Measurements from ENCODE around the gene SCPEP1.
"Not testable (repeated sequence)": the region's sequence is repeated elsewhere in the genome, so short reads cannot be mapped to it uniquely, and the experiment has no call there.

Gene SCPEP1, protein sequence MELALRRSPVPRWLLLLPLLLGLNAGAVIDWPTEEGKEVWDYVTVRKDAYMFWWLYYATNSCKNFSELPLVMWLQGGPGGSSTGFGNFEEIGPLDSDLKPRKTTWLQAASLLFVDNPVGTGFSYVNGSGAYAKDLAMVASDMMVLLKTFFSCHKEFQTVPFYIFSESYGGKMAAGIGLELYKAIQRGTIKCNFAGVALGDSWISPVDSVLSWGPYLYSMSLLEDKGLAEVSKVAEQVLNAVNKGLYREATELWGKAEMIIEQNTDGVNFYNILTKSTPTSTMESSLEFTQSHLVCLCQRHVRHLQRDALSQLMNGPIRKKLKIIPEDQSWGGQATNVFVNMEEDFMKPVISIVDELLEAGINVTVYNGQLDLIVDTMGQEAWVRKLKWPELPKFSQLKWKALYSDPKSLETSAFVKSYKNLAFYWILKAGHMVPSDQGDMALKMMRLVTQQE

DNA sequence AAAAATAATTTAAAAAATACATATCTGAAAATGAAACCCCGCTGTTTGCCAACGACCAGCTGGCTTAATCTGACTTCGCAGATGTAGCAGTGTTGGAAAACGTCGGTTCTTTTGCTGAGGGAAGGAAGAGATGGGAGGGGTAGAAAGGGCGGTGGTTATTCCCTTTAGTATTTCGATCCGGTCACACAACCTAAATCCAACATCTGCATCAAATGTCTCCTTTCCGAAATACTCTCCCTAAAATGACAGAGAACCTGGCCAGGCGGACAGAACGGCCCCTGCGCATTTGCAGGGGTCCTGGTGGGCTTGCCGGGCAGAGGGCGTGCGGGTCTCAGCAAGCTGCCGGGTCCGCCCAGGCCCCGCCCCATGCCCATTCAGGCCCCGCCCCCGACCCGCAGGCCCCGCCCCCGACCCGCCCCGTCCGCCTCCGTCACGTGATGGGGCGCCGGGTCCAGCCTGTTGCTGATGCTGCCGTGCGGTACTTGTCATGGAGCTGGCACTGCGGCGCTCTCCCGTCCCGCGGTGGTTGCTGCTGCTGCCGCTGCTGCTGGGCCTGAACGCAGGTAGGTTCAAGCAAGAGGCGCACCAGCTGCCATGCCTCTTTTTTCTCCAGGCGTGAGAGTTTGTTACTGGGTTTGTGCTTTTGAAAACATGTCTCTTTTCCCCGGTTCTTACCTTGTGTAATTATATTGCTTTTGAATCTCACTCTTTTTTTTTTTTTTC is at the start of gene SCPEP1:
Gene SCPEP1 (plus strand): TSS at position 459 of the 723 bp plus-strand sequence. CDS start 29 bp downstream, at position 488.
- no peak for DNase-seq

DNA sequence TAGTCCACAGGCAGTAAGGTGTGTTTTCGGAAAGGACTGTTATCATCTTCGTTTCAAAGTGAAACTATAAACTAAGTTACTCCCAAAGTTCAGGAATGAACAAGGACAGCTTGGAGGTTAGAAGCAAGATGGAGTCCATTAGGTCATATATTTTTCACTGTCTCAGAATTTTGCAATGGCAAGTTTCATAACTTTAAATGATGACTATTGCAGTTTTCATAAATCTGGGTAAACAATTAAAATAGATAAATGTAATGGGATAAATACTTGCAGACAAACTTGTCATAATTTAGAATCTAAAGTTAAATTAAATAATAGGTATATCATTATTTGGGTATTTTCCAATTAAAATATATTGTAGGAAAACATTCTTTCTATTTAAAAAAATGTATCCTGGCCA is 49.3 kb upstream of the SCPEP1 start:
- DNase-seq: no peak

DNA sequence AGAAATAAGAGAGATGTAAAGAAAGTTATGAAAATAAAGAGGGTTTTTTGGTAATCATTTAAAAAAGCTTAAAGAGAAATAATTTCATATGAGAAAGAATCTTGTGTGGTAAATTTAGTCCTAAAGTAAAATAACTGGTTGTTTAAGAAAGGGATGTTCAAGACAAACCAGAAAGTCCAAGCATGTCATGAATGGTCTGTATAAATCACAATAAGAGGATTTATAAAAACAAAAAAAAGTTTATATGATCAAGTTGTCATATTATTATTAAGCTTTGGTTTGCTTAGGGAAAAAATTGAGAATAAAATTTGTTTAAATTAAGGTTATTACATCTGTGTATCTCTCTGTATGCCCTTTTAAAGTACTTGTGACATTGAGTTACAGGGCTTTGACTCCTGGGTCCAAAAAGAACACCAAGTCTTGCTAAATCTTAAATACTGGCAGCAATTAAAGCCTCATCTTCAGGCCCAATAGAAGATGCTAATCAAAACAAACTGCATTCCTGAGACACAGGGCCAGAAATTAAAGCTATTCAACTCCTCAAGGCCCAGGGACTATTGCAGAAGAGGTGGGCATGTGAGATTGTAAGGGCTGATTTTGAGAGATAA is 48.5 kb upstream of the SCPEP1 start:
- DNase-seq: no peak

DNA sequence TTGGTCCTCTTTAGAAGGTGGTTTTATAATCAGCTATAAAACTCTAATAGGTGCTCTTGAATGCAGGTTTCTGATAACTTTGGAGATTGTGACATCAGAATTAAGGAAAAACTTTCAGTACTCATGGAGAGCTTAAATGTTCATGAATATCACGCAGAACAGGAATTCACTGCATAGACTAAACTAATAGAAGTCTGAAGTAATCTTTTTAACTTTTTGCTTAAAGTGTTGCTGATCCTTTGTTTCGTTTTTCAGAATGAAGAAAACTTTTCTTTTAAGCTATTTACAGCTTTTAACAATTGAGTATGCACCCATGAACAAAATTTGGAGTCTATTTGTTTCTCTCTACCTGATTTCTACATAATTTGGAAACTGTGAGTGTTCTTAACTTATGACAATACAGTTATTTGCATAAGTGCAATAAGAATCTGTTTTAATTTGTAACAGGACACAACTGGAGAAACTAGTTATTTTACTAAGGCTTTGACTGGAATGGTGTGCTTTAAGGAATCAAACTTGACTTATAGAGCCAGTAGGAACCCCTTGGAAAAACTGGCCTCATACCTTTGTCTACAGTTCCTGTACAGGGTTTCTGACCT is 47.1 kb upstream of the SCPEP1 start:
- no peak for DNase-seq

DNA sequence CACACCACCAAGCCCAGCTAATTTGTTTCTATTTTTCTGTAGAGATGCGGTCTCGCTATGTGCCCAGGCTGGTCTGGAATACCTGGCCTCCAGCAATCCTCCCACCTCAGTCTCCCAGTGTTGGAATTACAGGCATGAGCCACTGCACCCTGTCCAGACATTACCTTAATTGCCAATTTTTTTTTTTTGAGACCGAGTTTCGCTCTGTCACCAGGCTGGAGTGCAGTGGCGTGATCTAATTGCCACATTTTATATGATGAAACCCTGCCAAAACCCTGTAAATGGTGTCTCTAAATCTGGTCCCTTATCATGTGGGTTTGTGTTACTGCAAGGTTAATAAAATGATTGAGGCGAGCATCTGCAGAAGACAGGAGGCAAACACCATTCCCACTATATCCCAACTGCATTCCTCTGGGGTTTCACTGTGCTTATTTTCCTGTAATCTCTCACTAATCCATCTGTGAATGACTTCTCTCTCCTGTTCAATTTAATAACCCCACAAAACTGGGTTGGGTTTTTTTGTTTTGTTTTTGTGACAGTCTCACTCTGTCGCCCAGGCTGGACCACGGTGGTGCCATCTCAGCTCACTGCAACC is 44.7 kb upstream of the SCPEP1 start:
- DNase-seq: no peak

DNA sequence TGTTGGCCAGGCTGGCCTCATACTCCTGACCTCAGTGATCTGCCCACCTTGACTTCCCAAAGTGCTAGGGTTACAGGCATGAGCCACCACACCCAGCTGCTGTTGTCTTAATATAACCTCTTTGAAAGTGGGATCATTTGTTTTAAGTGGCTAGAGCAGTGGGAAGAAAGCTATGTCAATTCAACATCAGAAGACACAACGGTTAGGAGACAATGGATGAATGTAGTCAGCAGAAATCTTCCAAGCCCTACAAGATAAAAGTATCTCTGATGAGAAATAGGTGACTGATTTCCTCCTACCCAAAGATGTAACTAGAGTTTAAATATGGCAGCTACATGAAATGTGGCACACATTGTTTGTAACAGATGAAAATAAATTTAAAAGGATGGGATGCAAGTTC is 44.1 kb upstream of the SCPEP1 start:
- no peak for DNase-seq

DNA sequence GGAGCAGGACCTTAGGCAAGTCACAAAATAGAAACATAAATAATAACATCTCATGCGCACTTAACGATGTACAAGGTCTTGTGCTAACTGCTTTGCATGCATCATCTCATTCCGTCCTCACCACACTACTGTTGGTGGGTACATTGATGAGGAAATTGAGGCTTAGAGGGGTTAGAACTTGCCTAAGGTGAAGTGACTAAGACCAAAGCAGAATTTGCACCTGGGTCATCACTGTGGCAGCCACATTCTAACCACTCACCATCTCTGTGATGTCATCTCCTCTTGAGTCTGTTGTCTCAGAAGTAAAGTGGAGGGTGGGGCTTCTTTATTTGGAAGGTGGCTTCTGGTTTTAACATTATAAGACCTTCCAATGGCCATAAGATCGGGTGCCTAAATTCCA is 43.7 kb upstream of the SCPEP1 start:
- DNase-seq: no peak

DNA sequence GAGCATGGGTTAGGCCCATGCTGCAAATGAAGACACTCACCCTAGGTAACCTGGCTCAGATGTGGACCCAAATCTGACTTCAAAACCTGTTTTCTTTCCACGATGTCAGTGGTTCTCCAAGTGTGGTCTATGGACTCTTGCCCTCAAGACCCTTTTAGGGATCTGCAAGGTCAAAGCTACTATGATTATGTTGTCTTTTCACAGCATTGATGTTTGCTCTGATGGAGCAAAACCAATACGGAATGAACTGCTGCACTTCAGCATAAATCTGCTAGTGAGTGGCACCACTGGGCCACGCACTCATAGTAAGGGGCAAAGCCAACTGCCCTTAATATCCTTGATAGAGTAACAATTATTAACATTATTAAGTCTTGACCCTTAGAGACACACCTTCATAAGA is 42.5 kb upstream of the SCPEP1 start:
- DNase-seq: no peak

DNA sequence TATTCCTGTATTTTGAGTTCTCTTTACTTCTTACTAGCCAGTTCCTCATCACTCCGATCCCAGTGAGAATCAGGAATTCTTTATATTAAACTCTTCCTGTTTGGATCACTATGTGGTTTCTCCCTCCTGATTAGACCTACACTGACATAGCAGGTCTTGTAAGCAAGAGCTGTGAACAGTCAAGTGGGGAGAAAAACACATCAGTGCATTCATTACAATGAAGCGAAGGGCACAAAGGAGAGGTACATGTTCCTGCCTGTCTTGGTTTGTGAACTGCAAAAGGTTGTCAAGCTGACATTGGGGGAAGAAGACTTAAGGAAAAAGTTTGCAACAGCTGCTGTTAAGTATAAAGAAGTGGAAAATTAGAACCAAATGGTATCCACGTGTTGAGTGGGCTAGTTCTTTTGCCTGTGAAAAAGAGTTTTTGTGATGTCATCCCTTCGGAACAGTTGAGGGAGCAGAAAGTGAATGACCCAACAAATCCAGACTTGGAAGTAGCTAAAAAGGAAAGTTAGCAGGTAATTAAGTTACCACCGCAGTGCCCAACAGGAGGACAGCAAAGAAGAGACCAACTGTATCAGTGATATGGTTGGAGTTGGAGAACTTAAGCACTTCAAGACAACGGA is 41.1 kb upstream of the SCPEP1 start:
- DNase-seq: no peak

DNA sequence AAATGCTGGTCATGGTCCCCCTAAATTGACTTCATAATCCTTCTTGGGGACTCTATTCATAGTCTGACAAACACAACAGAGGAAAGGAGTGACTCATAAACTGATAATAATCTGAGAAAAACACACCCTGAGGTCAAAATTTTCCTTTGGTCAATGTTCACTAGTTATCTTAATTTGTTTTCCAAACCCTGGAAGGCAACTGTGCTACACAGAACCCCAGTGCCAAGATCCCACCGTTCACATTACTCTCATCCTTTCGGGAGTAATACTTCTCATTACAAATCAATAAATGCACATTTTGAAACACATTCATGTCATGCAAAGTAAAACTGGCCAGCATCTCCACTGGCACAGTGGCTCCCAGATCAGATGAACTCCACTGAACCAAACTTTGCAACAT is 40.2 kb upstream of the SCPEP1 start:
- no peak for DNase-seq

DNA sequence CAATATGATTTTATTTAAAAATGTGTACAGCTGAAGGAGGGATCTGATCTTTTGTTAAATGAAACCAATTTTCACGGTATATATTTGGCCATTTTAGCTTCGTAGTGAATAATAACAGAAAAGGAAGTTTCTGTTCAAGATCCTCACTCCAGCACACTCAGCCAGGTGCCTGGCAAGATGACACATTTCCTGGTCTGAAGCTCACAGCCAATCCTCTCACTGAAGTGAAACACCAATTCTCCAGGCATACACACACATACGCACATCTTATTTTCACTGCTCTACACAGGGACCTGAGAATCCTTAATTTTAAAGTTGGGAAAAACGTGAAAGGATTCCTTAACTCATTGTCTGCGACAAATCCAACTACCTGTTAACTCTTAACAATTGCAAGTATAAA is 39.7 kb upstream of the SCPEP1 start:
- DNase-seq: not testable (repeated sequence)

DNA sequence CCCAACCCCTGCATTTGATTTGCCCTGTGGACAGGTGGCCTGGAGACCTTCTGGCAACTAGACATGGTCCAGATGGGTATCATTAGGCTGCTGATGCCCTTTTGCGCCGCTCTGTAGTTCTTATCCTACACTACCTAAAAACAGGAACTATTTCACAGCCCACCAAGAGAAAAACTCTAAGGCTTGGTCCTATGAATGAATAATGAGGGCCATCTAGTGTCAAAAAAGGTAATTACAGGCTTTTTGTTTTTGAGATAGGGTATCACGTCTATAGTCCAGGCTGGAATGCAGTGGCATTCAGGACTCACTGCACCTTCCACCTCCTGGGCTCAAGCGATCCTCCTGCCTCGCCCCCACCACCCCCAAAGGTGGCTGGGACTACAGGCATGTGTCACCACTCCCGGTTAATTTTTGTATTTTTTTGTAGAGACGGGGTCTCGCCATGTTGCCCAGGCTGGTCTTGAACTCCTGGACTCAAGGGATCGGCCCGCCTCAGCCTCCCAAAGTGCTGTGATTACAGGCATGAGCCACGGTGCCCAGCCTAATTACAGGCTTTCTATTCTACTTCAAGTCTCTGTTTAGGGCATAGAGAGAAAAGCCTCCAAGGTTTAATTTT is 38.0 kb upstream of the SCPEP1 start:
- DNase-seq: no peak

DNA sequence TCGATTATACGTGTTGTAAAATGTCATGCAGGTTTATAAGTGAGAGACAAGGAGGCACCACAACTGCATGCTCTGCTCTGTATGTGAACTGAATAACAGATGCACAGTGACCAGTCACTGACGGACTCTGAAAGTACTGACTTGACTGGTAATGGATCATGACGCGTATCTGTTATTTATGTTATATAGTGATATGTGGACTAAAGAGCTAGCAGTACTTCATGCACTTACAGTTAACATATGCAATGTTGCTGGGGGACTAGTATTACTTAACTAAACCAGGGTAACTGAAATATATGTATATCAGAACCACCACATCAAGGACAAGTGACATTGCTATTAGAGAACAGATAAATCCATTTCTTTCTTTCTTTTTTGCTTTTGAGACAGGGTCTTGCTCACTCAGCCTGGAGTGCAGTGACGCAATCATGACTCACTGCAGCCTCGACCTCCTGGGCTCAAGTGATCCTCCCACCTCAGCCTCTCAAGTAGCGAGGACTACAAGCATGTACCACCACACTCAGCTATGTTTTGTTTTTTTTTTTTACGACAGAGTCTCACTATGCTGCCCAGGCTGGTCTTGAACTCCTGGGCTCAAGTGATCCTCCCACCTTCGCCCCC is 34.3 kb upstream of the SCPEP1 start:
- DNase-seq: no peak

DNA sequence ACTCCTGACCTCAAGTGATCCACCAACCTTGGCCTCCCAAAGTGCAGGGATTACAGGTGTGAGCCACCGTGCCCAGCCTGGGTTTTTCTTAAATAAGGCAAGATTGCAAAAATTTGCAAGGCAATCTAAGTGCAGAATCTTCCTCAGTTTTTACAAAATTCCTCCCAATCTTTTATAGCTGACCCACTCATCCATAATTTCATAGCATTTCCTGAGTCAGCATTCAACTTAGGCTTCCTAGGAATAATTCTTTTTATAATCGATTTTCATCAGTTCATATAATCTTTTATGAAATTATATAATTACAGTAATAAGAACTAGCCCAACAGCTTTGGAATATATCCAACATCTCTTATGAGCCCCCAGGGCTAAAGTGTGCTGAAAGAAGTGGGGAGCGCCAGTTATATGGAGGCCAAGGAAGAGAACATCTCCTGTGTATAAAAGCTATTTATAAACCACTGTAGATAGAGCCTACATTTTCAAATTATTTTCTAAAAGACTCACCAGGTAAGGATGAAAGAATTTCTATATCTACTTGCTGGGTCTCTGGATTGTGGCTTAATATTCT is 31.9 kb upstream of the SCPEP1 start:
- DNase-seq: no peak

DNA sequence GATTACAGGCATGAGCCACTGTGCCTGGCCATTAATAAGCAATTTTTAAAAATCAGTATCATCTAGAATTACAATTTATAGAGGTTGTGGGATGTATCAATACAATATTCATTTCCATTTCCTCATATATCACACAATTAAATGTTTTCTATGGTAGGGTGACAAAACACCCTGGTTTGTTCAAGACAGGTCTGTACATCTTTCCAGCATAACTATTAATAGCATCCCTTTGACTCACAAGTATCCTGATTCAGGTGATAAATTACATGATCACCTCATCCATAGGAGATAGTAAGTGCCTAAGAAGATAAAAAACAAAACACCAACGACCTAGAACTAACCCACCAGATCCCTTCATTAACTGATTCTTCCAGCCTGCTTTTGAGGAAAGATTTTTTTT is 30.2 kb upstream of the SCPEP1 start:
- DNase-seq: no peak

DNA sequence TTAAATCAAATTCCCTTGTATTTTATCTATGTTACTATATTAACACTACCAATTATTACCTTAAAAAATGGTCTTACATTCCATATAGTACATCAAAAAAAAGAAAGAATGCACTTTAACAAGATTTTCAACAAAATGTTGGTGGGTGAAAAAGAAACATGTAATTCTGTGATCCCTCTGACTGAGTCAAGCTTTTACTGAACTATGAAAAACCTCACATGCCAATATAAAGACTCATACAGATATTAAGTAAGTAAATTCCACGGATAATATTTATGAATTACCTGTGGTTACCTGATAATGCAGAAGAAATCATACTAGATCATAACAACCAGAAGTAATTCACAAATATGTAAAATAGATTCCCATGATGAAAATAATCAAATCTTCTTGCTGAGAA is 29.4 kb upstream of the SCPEP1 start:
- no peak for DNase-seq

DNA sequence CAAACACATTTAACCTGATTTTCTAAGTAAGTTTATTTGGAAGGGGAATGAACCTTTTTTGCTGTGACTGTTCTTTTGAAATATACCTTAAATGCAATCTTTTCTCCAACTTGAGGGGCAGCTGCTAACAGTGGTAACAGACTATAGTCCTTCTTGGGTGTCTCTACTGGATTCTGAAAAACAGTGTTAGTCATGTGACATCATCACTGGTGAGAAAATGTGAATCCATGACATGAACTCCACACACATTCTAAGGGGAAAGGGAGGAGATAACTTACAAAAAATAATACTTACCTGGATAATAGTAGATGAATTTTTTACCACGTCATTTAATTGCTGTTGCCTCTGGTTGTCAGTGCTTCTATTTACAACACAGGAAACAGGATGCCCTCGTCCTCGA is 28.3 kb upstream of the SCPEP1 start:
- DNase-seq: no peak

DNA sequence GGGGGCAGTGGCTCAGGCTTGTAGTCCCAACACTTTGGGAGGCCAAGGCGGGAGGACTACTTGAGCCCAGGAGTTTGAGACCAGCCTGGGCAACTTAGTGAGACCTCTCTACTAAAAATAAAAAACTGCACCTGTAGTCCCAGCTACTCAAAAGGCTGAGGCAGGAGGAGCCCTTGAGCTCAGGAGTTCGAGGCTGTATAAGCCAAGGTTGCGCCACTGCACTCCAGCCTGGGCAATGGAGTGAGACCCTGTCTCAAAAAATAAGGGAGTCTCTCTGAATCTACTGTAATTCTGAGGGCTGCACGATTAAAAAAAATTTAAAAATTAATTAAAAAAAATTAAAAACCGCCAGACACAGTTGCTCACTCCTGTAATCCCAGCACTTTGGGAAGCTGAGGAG is 20.9 kb upstream of the SCPEP1 start:
- no peak for DNase-seq

DNA sequence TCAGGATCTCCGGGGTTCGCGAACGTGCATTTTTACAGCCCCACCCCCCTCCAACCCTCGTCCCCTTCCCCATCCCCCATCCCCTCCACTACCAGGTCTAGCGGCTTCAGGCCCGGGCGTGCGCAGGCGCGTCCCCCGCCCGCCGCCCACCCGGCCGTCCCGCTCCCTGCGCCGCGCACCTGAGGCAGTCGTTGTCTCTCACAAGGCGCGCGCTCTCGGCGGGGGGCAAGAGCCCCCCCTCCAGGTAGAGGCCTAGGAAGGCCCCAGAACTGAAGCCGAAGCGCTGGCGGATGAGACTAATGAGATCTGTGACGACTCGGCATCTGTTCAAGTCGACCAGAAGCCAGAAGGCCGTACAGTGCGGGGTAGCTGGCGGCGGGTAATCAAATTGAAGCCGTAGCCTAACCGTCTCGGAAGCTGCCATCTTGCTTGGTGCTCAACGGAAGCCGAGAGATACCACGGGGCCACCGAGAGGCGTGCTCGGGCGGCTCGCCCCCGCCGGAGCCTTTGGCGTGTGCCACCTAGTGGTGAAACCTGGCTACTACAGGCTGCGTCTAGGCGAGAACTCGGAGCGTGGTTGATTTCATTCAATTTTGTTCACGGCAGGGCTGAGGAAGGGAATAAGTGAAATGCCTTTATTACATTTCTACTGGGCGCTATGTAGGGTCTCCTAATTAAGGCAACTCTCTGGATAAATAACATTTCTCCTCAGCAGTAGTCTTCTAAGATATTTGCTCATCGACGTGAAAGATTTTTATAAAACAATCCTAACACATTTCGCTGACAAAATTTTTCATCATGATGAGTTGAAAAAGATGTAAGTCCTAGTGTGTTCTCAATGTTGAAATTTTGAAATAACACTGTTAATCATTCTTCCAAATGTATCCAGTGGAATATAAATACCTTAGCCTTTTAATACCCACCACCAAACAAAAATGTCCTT is 17.1 kb upstream of the SCPEP1 start, which contains the start of gene COIL:
Gene COIL (minus strand): TSS at position 455 of the 943 bp plus-strand sequence. CDS start 31 bp downstream, at position 424.
- peak; percentile 83 for DNase-seq

DNA sequence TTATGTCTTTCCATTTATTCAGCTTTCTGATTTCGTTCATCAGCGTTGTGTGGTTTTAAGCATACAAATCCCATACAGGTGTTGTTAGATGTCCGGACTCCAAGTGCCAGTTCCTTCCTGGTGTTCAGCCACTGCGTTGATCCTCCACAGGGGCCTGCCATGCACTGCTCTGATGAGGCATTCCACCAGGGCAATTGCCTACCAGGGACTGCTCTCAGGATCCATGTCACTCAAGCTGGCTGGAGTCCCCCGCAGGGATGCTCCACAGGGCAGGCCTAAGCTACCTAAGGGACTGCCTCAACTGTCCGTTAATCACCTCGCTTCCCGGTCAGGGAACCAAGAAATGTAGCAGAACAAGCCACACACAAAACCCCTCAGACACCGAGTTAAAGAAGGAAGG is 12.7 kb upstream of the SCPEP1 start:
- DNase-seq: not testable (repeated sequence)

All from NCI-H1048 (cell line).